Glomerular visceral epithelial cell (primary cell): ENCODE data around the gene BTNL3.
"Not testable (repeated sequence)": the region's sequence is repeated elsewhere in the genome, so short reads cannot be mapped to it uniquely, and the experiment has no call there.

Source experiments
- DNase-seq: peaks from one replicate; pipeline ENCODE4 v3.0.0-alpha.2; 2016; ENCODE audit errors: extremely low spot score

The BTNL3 gene

GRCh38 chr5:181020688-181021087 lies 32.0 kb downstream of the BTNL3 start:
- no peak for DNase-seq

DNA sequence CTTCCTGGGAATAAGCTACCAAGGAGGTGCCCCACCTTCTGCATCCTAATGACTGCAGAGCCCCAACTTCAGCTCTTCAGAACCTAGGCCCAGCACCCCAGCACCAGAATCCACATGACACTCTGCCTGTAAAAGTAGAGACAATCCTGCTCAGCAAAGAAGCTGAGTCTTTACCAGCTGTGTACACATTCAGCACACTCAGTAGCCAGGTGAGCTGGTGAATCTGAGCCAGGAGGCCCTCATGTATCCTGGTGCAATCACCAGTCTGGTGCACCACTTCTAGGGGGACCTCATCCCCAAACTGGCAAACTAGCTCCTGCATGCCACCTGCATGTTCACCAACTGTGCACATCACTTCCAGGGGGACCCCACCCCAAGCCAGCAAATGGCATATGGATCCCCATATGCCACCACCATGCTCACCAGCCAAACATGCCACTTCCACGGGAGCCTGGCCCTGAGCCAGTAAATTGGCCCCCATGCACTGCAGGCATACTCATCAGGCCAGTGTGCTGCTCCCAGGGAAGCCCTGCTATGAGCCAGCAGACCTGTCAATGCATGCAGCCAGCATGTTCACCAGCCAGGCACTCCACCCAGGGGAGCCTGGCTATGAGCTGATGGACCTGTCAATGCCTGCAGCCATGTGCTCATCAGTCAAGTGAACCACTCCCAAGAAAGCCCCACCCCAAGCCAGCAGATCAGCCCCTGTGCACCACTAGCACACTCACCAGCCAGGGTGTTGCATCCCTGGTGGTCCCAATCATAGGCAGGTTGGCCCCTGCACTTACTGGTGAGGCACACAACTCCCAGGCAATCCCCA lies 35.8 kb downstream of the BTNL3 start:
- no peak for DNase-seq

GRCh38 chr5:181027452-181028031 lies 38.9 kb downstream of the BTNL3 start:
- DNase-seq = no peak

DNA sequence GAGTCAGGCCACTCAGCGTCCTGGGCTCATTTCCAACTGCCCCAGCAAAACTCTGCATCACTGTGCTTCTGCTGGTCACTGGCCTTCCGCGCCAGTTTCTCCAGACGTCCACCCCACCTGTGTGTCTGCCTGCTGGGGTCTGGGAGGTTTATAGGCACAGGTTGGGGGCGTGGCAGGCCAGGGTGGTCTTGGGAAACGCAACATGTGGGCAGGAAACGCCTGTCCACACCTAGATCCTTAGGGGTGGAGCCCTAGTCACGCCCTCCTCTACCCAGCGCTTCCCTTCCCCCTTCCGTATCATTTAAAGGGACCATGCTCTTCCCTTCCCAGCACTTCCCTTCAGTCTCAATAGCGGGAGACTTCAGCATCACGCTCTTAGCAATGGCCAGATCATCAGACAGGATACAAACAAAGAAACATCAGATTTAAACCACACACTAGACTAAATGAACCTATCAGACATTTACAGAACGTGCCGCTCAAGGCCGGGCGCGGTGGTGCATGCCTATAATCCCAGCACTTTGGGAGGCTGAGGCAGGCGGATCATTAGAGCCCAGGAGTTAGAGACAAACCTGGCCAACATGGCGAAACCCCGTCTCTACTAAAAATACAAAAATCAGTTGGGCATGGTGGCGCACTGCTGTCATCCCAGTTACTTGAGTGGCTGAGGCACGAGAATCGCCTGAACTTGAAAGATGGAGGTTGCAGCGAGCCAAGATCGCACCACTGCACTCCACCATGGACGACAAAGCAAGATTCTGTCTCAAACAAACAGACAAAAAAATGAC lies 39.6 kb downstream of the BTNL3 start:
- no peak for DNase-seq

DNA sequence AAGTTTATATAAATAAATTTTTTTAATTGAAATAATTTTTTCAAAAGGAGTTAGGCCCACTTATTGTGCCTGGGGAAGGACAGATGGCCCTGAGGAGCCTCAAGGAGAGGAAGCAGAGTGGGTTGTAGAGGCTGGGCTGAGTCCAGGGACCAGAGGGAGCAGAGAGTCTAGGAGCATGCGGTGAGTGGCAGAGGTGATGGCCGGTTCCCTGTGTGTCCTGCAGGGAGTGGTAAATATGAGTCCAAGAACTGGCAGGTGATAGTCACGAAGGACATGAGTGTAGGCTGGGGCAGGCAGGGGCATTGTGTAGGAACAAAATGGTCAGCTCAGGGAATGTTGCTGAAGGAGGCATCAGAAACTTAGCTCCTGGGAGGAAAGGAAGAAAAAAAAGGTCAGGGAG lies 43.1 kb downstream of the BTNL3 start:
- no peak for DNase-seq

DNA sequence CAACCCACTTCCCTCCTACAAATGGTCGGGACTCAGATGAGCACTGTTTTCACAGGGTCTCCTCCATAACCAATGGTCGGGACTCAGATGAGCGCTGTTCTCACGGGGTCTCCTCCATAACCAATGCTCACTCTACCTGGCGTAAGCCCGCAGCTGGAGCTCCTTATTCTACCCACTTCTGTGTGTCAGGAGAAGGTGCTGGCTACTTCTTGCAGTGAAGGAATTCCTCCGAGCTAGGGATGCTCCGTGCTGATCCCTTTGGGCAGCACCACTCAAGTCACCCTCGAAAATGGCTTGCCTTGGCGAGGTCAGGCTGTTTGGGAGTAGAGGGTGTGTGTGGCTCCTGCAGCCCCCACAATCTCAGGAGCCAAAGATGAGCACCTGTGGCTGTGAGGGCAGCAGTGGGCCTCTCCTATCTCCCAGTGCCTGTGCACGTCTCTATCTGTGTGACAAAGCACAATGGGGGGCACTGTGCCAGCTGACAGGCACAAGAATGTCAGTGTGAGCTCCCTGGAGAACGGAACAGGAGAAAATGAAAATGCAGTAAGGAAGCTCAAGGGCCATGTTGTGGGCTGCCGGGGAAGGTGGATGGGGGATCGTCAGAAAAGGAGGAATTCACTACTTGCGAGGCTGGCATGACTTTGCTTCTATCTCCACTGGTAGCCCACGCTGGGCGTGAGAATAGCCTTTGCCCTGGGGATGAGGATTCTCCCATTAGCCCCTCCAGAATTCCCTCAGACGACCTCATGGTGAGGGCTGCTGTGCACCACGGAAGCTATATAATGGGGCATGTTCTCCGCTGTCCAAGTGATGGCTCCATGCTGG lies 47.6 kb downstream of the BTNL3 start:
- DNase-seq = no peak

DNA sequence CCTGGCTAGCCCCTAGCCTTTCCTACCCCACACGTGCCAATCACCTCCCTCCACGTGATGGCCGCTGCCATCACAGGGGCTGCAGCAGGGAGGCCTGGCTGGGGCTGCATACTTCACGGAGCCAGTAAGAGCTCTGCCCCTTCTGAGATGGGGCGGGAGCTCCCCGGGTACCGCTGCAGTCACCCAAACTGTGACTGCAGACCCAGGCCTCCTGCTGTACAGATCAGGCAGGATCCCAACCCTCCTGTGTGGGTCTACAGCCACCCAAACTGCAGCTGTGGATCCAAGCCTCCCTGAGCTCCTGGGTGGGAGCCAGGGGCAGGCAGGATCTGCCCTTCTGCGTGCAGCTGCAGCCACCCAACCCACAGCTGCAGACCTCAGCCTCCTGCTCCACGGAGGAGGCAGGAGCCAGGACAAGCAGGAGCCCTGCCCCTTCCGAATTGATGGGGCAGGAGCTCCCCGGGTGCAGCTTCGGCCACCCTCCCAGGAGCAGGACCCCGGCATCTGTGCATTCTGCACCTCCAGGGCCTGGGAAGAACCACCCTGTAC lies 48.2 kb downstream of the BTNL3 start:
- no peak for DNase-seq

- DNase-seq = no peak
These were observed 48.8 kb downstream of the BTNL3 start for GRCh38 chr5:181037365-181037861.

- DNase-seq = no peak
These were observed 50.8 kb downstream of the BTNL3 start for GRCh38 chr5:181039471-181039870.

GRCh38 chr5:181039931-181040630 lies 51.4 kb downstream of the BTNL3 start, which contains the start of gene BTNL9:
BTNL9 (plus strand) TSS chr5:181040266; CDS start chr5:181045490, 5,224 bp downstream.
- no peak for DNase-seq

DNA sequence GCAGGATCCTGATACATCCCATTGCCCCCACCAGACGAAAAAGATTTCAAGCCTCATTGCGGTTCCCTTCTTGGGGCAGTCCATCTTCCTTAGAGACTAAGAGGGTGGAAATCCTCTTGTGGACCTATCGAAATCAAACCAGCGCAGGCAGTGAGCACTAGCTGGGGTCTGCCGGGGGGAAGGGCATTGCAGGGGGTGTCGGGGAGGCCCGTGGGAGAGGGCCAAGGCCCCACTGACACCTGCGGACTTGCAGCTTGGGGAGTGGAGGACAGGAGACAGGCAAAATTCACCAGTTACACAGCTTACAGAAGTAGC lies 51.9 kb downstream of the BTNL3 start:
- DNase-seq = no peak

DNA sequence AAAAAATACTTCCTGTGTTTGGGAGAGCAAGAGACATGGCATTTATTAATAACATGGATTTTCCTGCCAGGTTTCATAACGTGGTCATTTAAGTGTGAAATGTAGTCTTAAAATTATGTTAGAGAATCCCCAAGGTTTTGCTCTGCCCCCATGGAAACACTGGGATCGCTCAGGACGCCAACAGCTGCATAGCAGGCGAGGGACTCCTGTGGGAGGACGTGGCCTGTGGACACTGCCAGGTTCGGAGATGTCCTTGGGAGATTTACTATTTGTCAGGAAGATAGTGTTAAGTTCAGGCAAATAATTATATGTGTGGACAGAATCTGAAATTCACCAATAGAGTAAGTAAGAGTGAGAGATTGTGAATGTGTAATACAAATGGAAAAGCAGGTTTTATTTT lies 52.4 kb downstream of the BTNL3 start:
- DNase-seq = no peak

- DNase-seq = no peak
These were observed 53.5 kb downstream of the BTNL3 start for GRCh38 chr5:181042036-181042713.

GRCh38 chr5:181042722-181043121 lies 54.1 kb downstream of the BTNL3 start:
- DNase-seq = no peak

- no peak for DNase-seq
These were observed 54.8 kb downstream of the BTNL3 start for GRCh38 chr5:181043285-181044092.

DNA sequence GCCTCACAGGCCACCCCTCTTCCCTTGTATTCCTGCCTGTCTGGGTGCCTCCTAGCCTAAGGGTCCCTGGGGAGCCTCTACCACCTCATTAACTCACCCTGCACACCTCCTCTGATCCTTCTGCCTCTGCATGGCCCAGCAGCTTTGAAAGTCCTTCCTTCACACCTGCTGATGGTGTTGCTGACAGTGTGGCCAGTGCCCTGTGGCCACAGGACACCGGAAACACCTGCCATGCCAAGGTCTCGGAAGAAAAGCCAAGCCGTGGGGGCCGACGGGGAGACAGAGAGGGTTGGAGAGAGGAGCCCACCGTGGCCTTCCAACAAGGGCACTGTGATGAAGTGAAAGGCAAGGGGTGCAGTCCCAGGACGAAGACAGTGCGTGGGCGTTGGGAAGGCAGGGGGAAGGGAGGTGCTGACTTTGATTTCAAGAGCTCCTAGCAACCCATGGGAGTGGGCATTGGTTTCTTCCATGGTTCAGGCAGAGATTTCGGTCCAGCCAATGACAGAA lies 55.5 kb downstream of the BTNL3 start:
- DNase-seq = no peak

GRCh38 chr5:181044662-181045305 lies 56.1 kb downstream of the BTNL3 start:
- DNase-seq = no peak

GRCh38 chr5:181045316-181045715 lies 56.7 kb downstream of the BTNL3 start:
- no peak for DNase-seq

- DNase-seq = not testable (repeated sequence)
These were observed 57.2 kb downstream of the BTNL3 start for GRCh38 chr5:181045857-181046256.
